WTC11 (cell line): ENCODE results near the gene RNF11.

ENCODE experiments used
- CREB1 ChIP-seq: sonication (generic); formaldehyde crosslinking; IDR thresholded peaks from 2 replicates; pipeline ENCODE4 v1.8.0; 2023; ENCODE audit warnings: mild to moderate bottlenecking, missing genetic modification reagents
- CTCF ChIP-seq: fragments of 200-600 bp; IDR thresholded peaks from 2 replicates; pipeline ENCODE4 v1.8.0; 2022; ENCODE audit warnings: antibody characterized with exemption
- E2F4 ChIP-seq: sonication (generic); formaldehyde crosslinking; IDR thresholded peaks from 2 replicates; pipeline ENCODE4 v1.8.1; 2022; ENCODE audit warnings: low read depth, mild to moderate bottlenecking, moderate library complexity, missing genetic modification reagents, borderline replicate concordance
- ELF4 ChIP-seq: sonication (generic); formaldehyde crosslinking; IDR thresholded peaks from 2 replicates; pipeline ENCODE4 v1.8.1; 2022; ENCODE audit warnings: low read depth, mild to moderate bottlenecking, moderate library complexity, missing genetic modification reagents
- ESRRA ChIP-seq: sonication (generic); formaldehyde crosslinking; IDR thresholded peaks from 2 replicates; pipeline ENCODE4 v1.8.1; 2022; ENCODE audit warnings: mild to moderate bottlenecking, missing genetic modification reagents, borderline replicate concordance
- HMGXB4 ChIP-seq: sonication (generic); formaldehyde crosslinking; IDR thresholded peaks from 2 replicates; pipeline ENCODE4 v1.8.1; 2023; ENCODE audit warnings: mild to moderate bottlenecking, moderate library complexity, missing genetic modification reagents
- JUN ChIP-seq: sonication (generic); formaldehyde crosslinking; IDR thresholded peaks from 2 replicates; pipeline ENCODE4 v1.8.0; 2023; ENCODE audit warnings: mild to moderate bottlenecking, missing genetic modification reagents
- NFATC4 ChIP-seq: fragments of 250-450 bp; sonication (Bioruptor Pico); IDR thresholded peaks from 2 replicates; pipeline ENCODE4 v1.9.0; 2021; ENCODE audit warnings: mild to moderate bottlenecking
- NR2C2 ChIP-seq: sonication (generic); formaldehyde crosslinking; IDR thresholded peaks from 2 replicates; pipeline ENCODE4 v1.8.0; 2022; ENCODE audit warnings: mild to moderate bottlenecking, missing genetic modification reagents
- SMAD4 ChIP-seq: sonication (generic); formaldehyde crosslinking; IDR thresholded peaks from 2 replicates; pipeline ENCODE4 v1.8.0; 2022; ENCODE audit warnings: mild to moderate bottlenecking, missing genetic modification reagents
- USF1 ChIP-seq: sonication (generic); formaldehyde crosslinking; IDR thresholded peaks from 2 replicates; pipeline ENCODE4 v1.8.0; 2022; ENCODE audit warnings: mild to moderate bottlenecking, missing genetic modification reagents
- ZNF121 ChIP-seq: sonication (generic); formaldehyde crosslinking; IDR thresholded peaks from 2 replicates; pipeline ENCODE4 v1.8.0; 2023; ENCODE audit warnings: missing genetic modification reagents
- ZNF232 ChIP-seq: sonication (generic); formaldehyde crosslinking; IDR thresholded peaks from 2 replicates; pipeline ENCODE4 v1.8.0; 2022; ENCODE audit warnings: mild to moderate bottlenecking, missing genetic modification reagents

- TF ChIP-seq HMGXB4 (CRISPR knock-in tag) (no peak), CTCF (no peak), ZNF121 (CRISPR knock-in tag) (no peak), NFATC4 (no peak), NR2C2 (CRISPR knock-in tag) (no peak), ESRRA (no peak), ELF4 (CRISPR knock-in tag) (no peak), E2F4 (CRISPR knock-in tag) (no peak), USF1 (no peak), CREB1 (CRISPR knock-in tag) (no peak), JUN (CRISPR knock-in tag) (no peak), SMAD4 (CRISPR knock-in tag) (no peak), ZNF232 (CRISPR knock-in tag) (no peak)
Measured at GRCh38 chr1:51316846-51317120, 80.7 kb downstream of the RNF11 start.
